K562 (cell line): ENCODE measurements around the gene KCNQ4. TPM values are rescaled to one million over a fixed set of nuclear protein-coding genes. Genes with fewer than 3 reads are reported as not detected.
A peak's percentile ranks its signal among the peaks of the same experiment; 100 is the strongest.

ENCODE experiments used
- ARID1B ChIP-seq: fragments of 450-650 bp; IDR thresholded peaks from 2 replicates; pipeline ENCODE4 v1.6.1; 2016; ENCODE audit warnings: antibody characterized with exemption, mild to moderate bottlenecking, inconsistent platforms
- CHD2 ChIP-seq: IDR thresholded peaks from 2 replicates; pipeline ENCODE4 v1.6.1; 2011; ENCODE audit warnings: low read depth, low read length
- FOS ChIP-seq: IDR thresholded peaks from 3 replicates; pipeline ENCODE4 v1.6.1; 2011; ENCODE audit not compliant: insufficient read length; ENCODE audit errors: extremely low read depth
- FOXJ3 ChIP-seq: sonication (generic); formaldehyde crosslinking; IDR thresholded peaks from 2 replicates; pipeline ENCODE4 v1.4.0; 2020; ENCODE audit warnings: mild to moderate bottlenecking, missing genetic modification reagents
- KLF6 ChIP-seq: fragments of 250-450 bp; sonication (Bioruptor Pico); IDR thresholded peaks from 2 replicates; pipeline ENCODE4 v1.4.0; 2020; ENCODE audit warnings: mild to moderate bottlenecking, moderate library complexity, borderline replicate concordance
- L3MBTL2 ChIP-seq: fragments of 450-650 bp; IDR thresholded peaks from 2 replicates; pipeline ENCODE4 v1.6.1; 2016; ENCODE audit warnings: mild to moderate bottlenecking, moderate library complexity
- MTA1 ChIP-seq: fragments of 450-650 bp; IDR thresholded peaks from 2 replicates; pipeline ENCODE4 v1.6.1; 2017; ENCODE audit warnings: borderline replicate concordance
- RCOR1 ChIP-seq, 2 experiments: IDR thresholded peaks; 2 replicates each; pipeline ENCODE4 v1.6.1; 2012; ENCODE audit warnings: low read depth in 2 of 2, low read length in 2 of 2, borderline replicate concordance in 1 of 2, improper control_type of control experiment in 1 of 2
- RFX1 ChIP-seq: fragments of 450-650 bp; IDR thresholded peaks from 2 replicates; pipeline ENCODE4 v1.6.1; 2016; ENCODE audit warnings: mild to moderate bottlenecking, moderate library complexity
- STAT5A ChIP-seq: IDR thresholded peaks from 2 replicates; pipeline ENCODE4 v1.6.1; 2012; ENCODE audit warnings: low read length, inconsistent platforms, borderline replicate concordance
- SUPT5H ChIP-seq: fragments of 450-650 bp; IDR thresholded peaks from 2 replicates; pipeline ENCODE4 v1.6.1; 2016
- THRAP3 ChIP-seq: fragments of 450-650 bp; IDR thresholded peaks from 2 replicates; pipeline ENCODE4 v1.6.1; 2016; ENCODE audit warnings: mild to moderate bottlenecking, inconsistent platforms, borderline replicate concordance
- ZFP1 ChIP-seq: fragments of 450-650 bp; formaldehyde crosslinking; IDR thresholded peaks from 2 replicates; pipeline ENCODE4 v1.4.0; 2020; ENCODE audit warnings: mild to moderate bottlenecking, mixed read lengths
- ZNF583 ChIP-seq: fragments of 250-450 bp; sonication (Bioruptor Pico); IDR thresholded peaks from 2 replicates; pipeline ENCODE4 v1.4.0; 2020
- polyA plus RNA-seq, 8 experiments: library from polyadenylated mRNA; depleted of rRNA in 4 of 8; stranded (reverse) in 5 of 8; unstranded in 3 of 8; fragments of >200 nt; fragmentation: Nextera tagmentation in 2 of 8; fragmentation: Illumina TruSeq in 1 of 8; extraction: Ambion mirVana in 2 of 8; extraction: Trizol in 1 of 8; gene quantifications; 2 replicates each; pipeline versions ENCODE4 v1.2.1 to v1.2.3, GENCODE V29; 2011 to 2014; ENCODE audit warnings: inconsistent platforms in 1 of 8, missing spikeins in 1 of 8
- total RNA-seq, 7 experiments: library from RNA; depleted of rRNA in 6 of 7; stranded (reverse); fragments of >200 nt in 6 of 7; fragmentation: Illumina TruSeq in 2 of 7; extraction: Trizol in 2 of 7; gene quantifications; 2 replicates each; pipeline versions ENCODE4 v1.2.1 to v1.2.3, GENCODE V29; 2011 to 2021; ENCODE audit warnings: low replicate concordance in 1 of 7
- TF ChIP-seq, protein P1 (sequence below): fragments of 250-450 bp; sonication (Bioruptor Pico); IDR thresholded peaks from 2 replicates; pipeline ENCODE4 v1.8.0; 2022; ENCODE audit warnings: moderate library complexity, mild to moderate bottlenecking, inconsistent platforms
- TF ChIP-seq, protein P2 (sequence below): sonication (generic); formaldehyde crosslinking; IDR thresholded peaks from 2 replicates; pipeline ENCODE4 v1.8.0; 2022; ENCODE audit warnings: mild to moderate bottlenecking, missing genetic modification reagents, borderline replicate concordance
- TF ChIP-seq, protein P3 (sequence below), 2 experiments: fragments of 450-650 bp; formaldehyde crosslinking in 1 of 2; IDR thresholded peaks; 2 replicates each; pipeline versions ENCODE4 v1.4.0 to v1.6.1; 2014 to 2020; ENCODE audit warnings: mild to moderate bottlenecking in 2 of 2, borderline replicate concordance in 1 of 2, low read depth in 1 of 2
- TF ChIP-seq, protein P4 (sequence below): fragments of 450-650 bp; IDR thresholded peaks from 2 replicates; pipeline ENCODE4 v1.6.1; 2016; ENCODE audit warnings: borderline replicate concordance

Gene KCNQ4
- total and polyA plus RNA-seq, 9 of the 15 experiments (the other 6 are each of a cell fraction or from before 2014, with no cell fraction given), result 0.07 to 4.1 (median 0.79) TPM

DNA sequence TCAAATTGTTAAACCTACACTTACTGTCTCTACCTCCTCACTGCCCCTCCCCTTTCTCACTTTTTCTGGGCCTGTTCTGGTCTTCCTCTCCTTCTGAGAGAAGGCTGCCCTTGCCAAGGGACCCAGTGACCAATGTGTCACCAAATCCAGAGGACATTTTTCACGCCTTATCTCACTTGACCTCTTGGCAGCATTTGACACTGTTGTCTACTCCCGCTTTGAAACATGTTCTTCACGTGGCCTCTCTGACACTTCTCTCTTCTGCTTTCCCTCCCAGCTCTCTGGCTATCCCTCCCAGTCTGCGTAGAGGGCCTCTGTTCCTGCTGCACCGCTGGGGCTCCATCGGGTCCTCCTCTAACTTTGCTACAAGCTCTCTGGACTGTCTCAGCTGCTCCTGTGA, 25.3 kb downstream of the KCNQ4 start (continued):
- TF ChIP-seq, protein P1, sequence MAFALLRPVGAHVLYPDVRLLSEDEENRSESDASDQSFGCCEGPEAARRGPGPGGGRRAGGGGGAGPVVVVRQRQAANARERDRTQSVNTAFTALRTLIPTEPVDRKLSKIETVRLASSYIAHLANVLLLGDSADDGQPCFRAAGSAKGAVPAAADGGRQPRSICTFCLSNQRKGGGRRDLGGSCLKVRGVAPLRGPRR (CRISPR knock-in tag), result no peak
- TF ChIP-seq FOS, result no peak
- TF ChIP-seq ZFP1 (CRISPR knock-in tag), result no peak
- TF ChIP-seq MTA1, result 0 out of 2 replicates have a peak, but pooled peaks have one; percentile 16
- TF ChIP-seq, protein P2, sequence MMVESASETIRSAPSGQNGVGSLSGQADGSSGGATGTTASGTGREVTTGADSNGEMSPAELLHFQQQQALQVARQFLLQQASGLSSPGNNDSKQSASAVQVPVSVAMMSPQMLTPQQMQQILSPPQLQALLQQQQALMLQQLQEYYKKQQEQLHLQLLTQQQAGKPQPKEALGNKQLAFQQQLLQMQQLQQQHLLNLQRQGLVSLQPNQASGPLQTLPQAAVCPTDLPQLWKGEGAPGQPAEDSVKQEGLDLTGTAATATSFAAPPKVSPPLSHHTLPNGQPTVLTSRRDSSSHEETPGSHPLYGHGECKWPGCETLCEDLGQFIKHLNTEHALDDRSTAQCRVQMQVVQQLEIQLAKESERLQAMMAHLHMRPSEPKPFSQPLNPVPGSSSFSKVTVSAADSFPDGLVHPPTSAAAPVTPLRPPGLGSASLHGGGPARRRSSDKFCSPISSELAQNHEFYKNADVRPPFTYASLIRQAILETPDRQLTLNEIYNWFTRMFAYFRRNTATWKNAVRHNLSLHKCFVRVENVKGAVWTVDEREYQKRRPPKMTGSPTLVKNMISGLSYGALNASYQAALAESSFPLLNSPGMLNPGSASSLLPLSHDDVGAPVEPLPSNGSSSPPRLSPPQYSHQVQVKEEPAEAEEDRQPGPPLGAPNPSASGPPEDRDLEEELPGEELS (CRISPR knock-in tag), result no peak
- no peak for TF ChIP-seq THRAP3
- no peak for TF ChIP-seq KLF6 (CRISPR knock-in tag)
- TF ChIP-seq CHD2, result no peak
- peak; percentile 99 for TF ChIP-seq L3MBTL2
- no peak for TF ChIP-seq FOXJ3
- no peak for TF ChIP-seq RFX1
- TF ChIP-seq ARID1B, result peak; percentile 63
- TF ChIP-seq, protein P3, sequence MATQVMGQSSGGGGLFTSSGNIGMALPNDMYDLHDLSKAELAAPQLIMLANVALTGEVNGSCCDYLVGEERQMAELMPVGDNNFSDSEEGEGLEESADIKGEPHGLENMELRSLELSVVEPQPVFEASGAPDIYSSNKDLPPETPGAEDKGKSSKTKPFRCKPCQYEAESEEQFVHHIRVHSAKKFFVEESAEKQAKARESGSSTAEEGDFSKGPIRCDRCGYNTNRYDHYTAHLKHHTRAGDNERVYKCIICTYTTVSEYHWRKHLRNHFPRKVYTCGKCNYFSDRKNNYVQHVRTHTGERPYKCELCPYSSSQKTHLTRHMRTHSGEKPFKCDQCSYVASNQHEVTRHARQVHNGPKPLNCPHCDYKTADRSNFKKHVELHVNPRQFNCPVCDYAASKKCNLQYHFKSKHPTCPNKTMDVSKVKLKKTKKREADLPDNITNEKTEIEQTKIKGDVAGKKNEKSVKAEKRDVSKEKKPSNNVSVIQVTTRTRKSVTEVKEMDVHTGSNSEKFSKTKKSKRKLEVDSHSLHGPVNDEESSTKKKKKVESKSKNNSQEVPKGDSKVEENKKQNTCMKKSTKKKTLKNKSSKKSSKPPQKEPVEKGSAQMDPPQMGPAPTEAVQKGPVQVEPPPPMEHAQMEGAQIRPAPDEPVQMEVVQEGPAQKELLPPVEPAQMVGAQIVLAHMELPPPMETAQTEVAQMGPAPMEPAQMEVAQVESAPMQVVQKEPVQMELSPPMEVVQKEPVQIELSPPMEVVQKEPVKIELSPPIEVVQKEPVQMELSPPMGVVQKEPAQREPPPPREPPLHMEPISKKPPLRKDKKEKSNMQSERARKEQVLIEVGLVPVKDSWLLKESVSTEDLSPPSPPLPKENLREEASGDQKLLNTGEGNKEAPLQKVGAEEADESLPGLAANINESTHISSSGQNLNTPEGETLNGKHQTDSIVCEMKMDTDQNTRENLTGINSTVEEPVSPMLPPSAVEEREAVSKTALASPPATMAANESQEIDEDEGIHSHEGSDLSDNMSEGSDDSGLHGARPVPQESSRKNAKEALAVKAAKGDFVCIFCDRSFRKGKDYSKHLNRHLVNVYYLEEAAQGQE (IDR thresholded peaks at IDR 0.05; ENCODE audit: borderline replicate concordance), result no peak
- TF ChIP-seq, protein P3 (CRISPR knock-in tag; IDR thresholded peaks at IDR 0.05; ENCODE audit: low read depth), result no peak
- TF ChIP-seq STAT5A, result no peak
- TF ChIP-seq, protein P4, sequence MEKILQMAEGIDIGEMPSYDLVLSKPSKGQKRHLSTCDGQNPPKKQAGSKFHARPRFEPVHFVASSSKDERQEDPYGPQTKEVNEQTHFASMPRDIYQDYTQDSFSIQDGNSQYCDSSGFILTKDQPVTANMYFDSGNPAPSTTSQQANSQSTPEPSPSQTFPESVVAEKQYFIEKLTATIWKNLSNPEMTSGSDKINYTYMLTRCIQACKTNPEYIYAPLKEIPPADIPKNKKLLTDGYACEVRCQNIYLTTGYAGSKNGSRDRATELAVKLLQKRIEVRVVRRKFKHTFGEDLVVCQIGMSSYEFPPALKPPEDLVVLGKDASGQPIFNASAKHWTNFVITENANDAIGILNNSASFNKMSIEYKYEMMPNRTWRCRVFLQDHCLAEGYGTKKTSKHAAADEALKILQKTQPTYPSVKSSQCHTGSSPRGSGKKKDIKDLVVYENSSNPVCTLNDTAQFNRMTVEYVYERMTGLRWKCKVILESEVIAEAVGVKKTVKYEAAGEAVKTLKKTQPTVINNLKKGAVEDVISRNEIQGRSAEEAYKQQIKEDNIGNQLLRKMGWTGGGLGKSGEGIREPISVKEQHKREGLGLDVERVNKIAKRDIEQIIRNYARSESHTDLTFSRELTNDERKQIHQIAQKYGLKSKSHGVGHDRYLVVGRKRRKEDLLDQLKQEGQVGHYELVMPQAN, result peak; percentile 57; the same call in 1 of the 2 replicates
- no peak for TF ChIP-seq SUPT5H
- no peak; the same call in 1 of the 2 replicates for TF ChIP-seq ZNF583 (CRISPR knock-in tag)
- TF ChIP-seq RCOR1 (IDR thresholded peaks at IDR 0.05; ENCODE audit: borderline replicate concordance in 1 of 2, low read depth in 2 of 2, low read length in 2 of 2), result peak in 1 of 2 experiments; percentile 75; a peak in 2 of 4 replicates
